Keratinocyte (primary cell): Measurements from ENCODE around the gene FARP2. TPM values are rescaled to one million over a fixed set of nuclear protein-coding genes. Genes with fewer than 3 reads are reported as not detected.

Source experiments
- DNase-seq: peaks from one replicate; pipeline ENCODE4 v3.0.0-alpha.2; 2011; ENCODE audit warnings: low read depth, missing footprints, low spot score
- FAIRE-seq: peaks from 2 replicates; lab custom pipeline; 2011; peaks lifted over from hg19 to GRCh38; lab: Jason Lieb, UNC
- H2AFZ ChIP-seq: 2 replicates; pipeline ENCODE4 v1.6.0; 2012; ENCODE audit warnings: low read length, control low read depth, inconsistent platforms; ENCODE audit not compliant: control insufficient read depth
- H3K27ac ChIP-seq: 2 replicates; pipeline ENCODE4 v1.5.1; 2011; ENCODE audit warnings: low read length; ENCODE audit not compliant: control insufficient read depth, insufficient read depth
- H3K27me3 ChIP-seq: 3 replicates; pipeline ENCODE4 v1.6.0; 2011; ENCODE audit warnings: low read length; ENCODE audit not compliant: control insufficient read depth, insufficient read depth; ENCODE audit errors: extremely low read depth
- H3K36me3 ChIP-seq, 2 experiments: 2 replicates in 1 of 2; 3 replicates in 1 of 2; pipeline ENCODE4 v1.5.1; 2011; ENCODE audit warnings: low read length in 2 of 2, mild to moderate bottlenecking in 1 of 2; ENCODE audit not compliant: control insufficient read depth in 2 of 2, insufficient read depth in 2 of 2; ENCODE audit errors: extremely low read depth in 1 of 2
- H3K4me1 ChIP-seq: 3 replicates; pipeline ENCODE4 v1.5.1; 2011; ENCODE audit warnings: low read length; ENCODE audit not compliant: control insufficient read depth, insufficient read depth; ENCODE audit errors: extremely low read depth
- H3K4me2 ChIP-seq: 3 replicates; pipeline ENCODE4 v1.6.0; 2011; ENCODE audit warnings: low read depth, low read length; ENCODE audit not compliant: control insufficient read depth, insufficient read depth; ENCODE audit errors: extremely low read depth
- H3K4me3 ChIP-seq, 3 experiments: fragments of 200-600 bp in 1 of 3; sonication (generic) in 1 of 3; 2 replicates in 2 of 3; 3 replicates in 1 of 3; pipeline ENCODE4 v1.5.1; 2011 to 2016; ENCODE audit warnings: low read length in 3 of 3, mild to moderate bottlenecking in 3 of 3, control low read depth in 2 of 3, inconsistent platforms in 1 of 3, low read depth in 1 of 3, mixed read lengths in 1 of 3, mixed run types in 1 of 3, moderate library complexity in 1 of 3; ENCODE audit not compliant: control insufficient read depth in 2 of 3, insufficient read depth in 2 of 3; ENCODE audit errors: extremely low read depth in 1 of 3
- H3K79me2 ChIP-seq: 2 replicates; pipeline ENCODE4 v1.6.0; 2012; ENCODE audit warnings: low read length; ENCODE audit not compliant: control insufficient read depth, insufficient read depth
- H3K9ac ChIP-seq: 3 replicates; pipeline ENCODE4 v1.6.0; 2011; ENCODE audit warnings: low read length; ENCODE audit not compliant: control insufficient read depth, insufficient read depth; ENCODE audit errors: extremely low read depth
- H3K9me1 ChIP-seq: 3 replicates; pipeline ENCODE4 v1.6.0; 2011; ENCODE audit warnings: low read length; ENCODE audit not compliant: control insufficient read depth, insufficient read depth; ENCODE audit errors: extremely low read depth
- H3K9me3 ChIP-seq: 2 replicates; pipeline ENCODE4 v1.5.1; 2012; ENCODE audit warnings: low read depth, low read length; ENCODE audit not compliant: control insufficient read depth
- H4K20me1 ChIP-seq: 3 replicates; pipeline ENCODE4 v1.6.0; 2011; ENCODE audit warnings: low read length; ENCODE audit not compliant: control insufficient read depth, insufficient read depth; ENCODE audit errors: extremely low read depth
- EZH2 ChIP-seq: IDR thresholded peaks from one replicate; pipeline ENCODE4 v1.6.1; 2012; ENCODE audit warnings: inconsistent platforms, mild to moderate bottlenecking, low read length, moderate library complexity
- dilution Hi-C: fragments of 300-500 bp; cut with MboI; formaldehyde crosslinking; loops from one replicate; pipeline ENCODE4 v1.7.0; 2020; ENCODE audit warnings: low sequenced_read_pairs; ENCODE audit not compliant: extremely low pct_ligation_motif_present
- polyA plus RNA-seq, 5 experiments: library from polyadenylated mRNA; depleted of rRNA in 3 of 5; stranded (reverse) in 3 of 5; stranded (forward) in 1 of 5; unstranded in 1 of 5; fragments of >200 nt; gene quantifications; 1 replicate in 1 of 5; 2 replicates in 3 of 5; 3 replicates in 1 of 5; pipeline versions ENCODE4 v1.2.1 to v1.2.3, GENCODE V29; 2011 to 2012; ENCODE audit warnings: missing spikeins in 2 of 5, low read depth in 1 of 5, low replicate concordance in 1 of 5
- TF ChIP-seq, protein P1 (sequence below), 3 experiments: IDR thresholded peaks in 1 of 3; conservative IDR thresholded peaks in 1 of 3; optimal IDR thresholded peaks in 1 of 3; 2 replicates in 2 of 3; 3 replicates in 1 of 3; pipeline versions ENCODE3 to v1.5.1; 2011; ENCODE audit warnings: low read length in 3 of 3, mild to moderate bottlenecking in 3 of 3, moderate library complexity in 2 of 3, control low read depth in 1 of 3, inconsistent platforms in 1 of 3; ENCODE audit not compliant: insufficient read depth in 2 of 3; ENCODE audit errors: extremely low read depth in 1 of 3

Gene FARP2
- polyA plus RNA-seq, 1 donor (not counting 4 experiments of a cell fraction or from before 2014, with no cell fraction given): 39.3 TPM

DNA sequence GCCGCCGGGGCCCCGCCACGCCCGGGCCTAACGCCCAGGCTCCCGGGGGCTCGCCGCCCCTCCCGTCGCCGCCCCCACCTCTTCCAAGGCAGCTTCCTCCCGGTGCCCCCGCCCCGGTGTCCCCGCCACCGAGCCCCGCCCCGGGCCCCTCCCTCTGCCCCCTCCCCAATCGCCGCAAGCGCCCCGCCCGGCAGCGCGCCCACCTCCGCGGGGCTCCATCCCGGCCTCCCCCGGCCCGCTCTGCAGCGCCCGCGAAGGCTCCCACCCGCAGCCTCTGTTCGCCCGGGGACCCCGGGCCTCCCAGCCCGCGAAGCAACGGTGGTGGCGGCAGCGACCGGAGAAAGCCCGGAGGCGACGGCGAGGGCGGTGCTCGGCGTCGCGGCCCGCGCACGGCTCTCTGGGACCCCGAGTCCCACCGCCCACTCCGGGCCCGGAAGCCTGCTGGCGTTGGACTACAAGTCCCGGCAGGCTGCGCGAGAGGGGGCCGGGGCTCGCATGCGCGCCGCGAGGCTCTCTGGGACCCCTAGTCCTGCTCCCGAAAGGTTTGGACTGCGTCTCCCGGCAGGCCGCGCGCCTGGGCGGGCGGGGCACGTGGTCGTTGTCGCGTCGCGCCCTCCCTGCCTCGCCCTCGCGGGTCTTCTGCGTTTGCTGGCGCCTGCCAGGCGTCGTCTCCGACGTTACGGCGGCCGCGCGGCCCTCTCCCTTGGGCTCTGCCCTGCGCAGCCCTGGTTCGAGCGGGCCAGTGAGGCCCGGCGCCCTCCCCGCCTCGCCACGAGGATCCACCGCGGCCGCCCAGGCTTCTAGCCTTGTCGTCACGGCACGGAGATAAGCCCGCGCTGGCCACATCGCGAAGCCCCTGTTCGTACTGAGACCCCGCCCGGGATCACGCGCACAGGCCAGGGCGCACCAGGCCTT lies 152.4 kb downstream of the FARP2 start, which contains the start of gene STK25:
Gene STK25, minus strand, starts transcription at position 345 of the 915 bp plus-strand sequence. CDS start 549 bp downstream, outside the sequence.
- Histone ChIP-seq H3K9me1 (no peaks in the 10 kb centered on the region), H4K20me1 (peaks cover 19% of the 10 kb centered on the region), H3K4me3 (peak within 1 kb of the TSS; percentile 79 to 87 (median 84)), H3K27me3 (no peaks in the 10 kb centered on the region), H3K79me2 (peaks cover 45% of the 10 kb centered on the region), H3K9ac (peak within 1 kb of the TSS; percentile 71), H3K4me2 (peak within 1 kb of the TSS; percentile 89), H3K4me1 (peaks cover 13% of the 10 kb centered on the region), H3K9me3 (no peaks in the 10 kb centered on the region), H2AFZ (peak within 1 kb of the TSS; percentile 85), H3K36me3 (peaks cover 0 to 15% of the 10 kb centered on the region in 2 experiments), H3K27ac (peak within 1 kb of the TSS; percentile 31)
- dilution Hi-C loops: no loop called here
- TF ChIP-seq, protein P1, sequence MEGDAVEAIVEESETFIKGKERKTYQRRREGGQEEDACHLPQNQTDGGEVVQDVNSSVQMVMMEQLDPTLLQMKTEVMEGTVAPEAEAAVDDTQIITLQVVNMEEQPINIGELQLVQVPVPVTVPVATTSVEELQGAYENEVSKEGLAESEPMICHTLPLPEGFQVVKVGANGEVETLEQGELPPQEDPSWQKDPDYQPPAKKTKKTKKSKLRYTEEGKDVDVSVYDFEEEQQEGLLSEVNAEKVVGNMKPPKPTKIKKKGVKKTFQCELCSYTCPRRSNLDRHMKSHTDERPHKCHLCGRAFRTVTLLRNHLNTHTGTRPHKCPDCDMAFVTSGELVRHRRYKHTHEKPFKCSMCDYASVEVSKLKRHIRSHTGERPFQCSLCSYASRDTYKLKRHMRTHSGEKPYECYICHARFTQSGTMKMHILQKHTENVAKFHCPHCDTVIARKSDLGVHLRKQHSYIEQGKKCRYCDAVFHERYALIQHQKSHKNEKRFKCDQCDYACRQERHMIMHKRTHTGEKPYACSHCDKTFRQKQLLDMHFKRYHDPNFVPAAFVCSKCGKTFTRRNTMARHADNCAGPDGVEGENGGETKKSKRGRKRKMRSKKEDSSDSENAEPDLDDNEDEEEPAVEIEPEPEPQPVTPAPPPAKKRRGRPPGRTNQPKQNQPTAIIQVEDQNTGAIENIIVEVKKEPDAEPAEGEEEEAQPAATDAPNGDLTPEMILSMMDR (optimal IDR thresholded peaks at IDR 0.05 in 1 of 3, IDR thresholded peaks at IDR 0.05 in 1 of 3, conservative IDR thresholded peaks at IDR 0.05 in 1 of 3; ENCODE audit: extremely low read depth in 1 of 3, insufficient read depth in 2 of 3, low read length in 3 of 3): no peak
- no peak for TF ChIP-seq EZH2
- DNase-seq (peak; percentile 82), FAIRE-seq (no peak)

DNA sequence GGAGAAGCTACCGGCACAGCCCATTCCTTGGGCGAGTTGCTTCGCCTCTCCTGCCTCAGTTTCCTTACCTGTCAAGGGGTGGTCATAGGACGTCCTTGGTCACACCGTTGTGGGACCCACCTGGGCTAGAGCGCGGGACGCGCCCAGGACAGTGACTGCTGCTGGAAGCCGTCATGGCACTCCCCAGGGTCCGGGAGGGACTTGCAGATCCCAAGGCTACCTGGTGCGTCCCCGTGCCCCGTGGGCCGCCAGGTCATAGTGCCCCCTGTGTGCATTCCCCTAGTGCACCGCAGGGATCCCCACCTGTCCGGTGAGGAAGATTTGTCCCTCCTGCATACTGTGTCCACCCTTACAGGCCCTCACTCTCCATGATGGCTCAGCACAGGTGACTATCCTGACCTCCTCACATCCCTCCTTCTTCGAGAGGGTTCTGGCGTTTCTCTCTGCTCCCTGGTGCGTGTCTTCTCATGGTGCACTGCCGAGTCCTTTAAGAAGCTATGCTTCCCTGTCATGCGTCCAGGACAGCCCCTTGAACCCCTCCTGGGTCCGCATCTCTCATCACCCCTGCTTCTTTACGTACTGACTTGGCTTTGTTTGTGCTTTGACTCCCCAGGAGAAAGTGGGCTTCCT lies 153.2 kb downstream of the FARP2 start:
- Histone ChIP-seq H3K4me2 (peak overlapping the region; percentile 86), H3K9me1 (no peaks in the 10 kb centered on the region), H3K9ac (peak overlapping the region; percentile 69), H3K36me3 (peaks cover 0 to 11% of the 10 kb centered on the region in 2 experiments), H3K4me1 (peaks cover 13% of the 10 kb centered on the region), H2AFZ (peak overlapping the region; percentile 85), H3K27ac (peak overlapping the region; percentile 10), H3K27me3 (no peaks in the 10 kb centered on the region), H4K20me1 (peaks cover 13% of the 10 kb centered on the region), H3K79me2 (peaks cover 37% of the 10 kb centered on the region), H3K4me3 (peak overlapping the region; percentile 63 to 79 (median 66)), H3K9me3 (no peaks in the 10 kb centered on the region)
- dilution Hi-C loops: no loop called here
- FAIRE-seq: no peak
- DNase-seq: no peak
- no peak for TF ChIP-seq EZH2
- TF ChIP-seq, protein P1 (optimal IDR thresholded peaks at IDR 0.05 in 1 of 3, IDR thresholded peaks at IDR 0.05 in 1 of 3, conservative IDR thresholded peaks at IDR 0.05 in 1 of 3; ENCODE audit: extremely low read depth in 1 of 3, insufficient read depth in 2 of 3, low read length in 3 of 3): no peak
